HG03066 (cell line): ENCODE data around the gene PRSS27.
A peak's percentile ranks its signal among the peaks of the same experiment; 100 is the strongest.
"Not testable (repeated sequence)": the region's sequence is repeated elsewhere in the genome, so short reads cannot be mapped to it uniquely, and the experiment has no call there.

ENCODE experiments used
- ATAC-seq: cut with Tn5 transposase; IDR thresholded peaks from one replicate; pipeline ENCODE4 v1.9.1; 2021; ENCODE audit warnings: low read depth; ENCODE audit not compliant: unreplicated experiment

PRSS27 gene

DNA sequence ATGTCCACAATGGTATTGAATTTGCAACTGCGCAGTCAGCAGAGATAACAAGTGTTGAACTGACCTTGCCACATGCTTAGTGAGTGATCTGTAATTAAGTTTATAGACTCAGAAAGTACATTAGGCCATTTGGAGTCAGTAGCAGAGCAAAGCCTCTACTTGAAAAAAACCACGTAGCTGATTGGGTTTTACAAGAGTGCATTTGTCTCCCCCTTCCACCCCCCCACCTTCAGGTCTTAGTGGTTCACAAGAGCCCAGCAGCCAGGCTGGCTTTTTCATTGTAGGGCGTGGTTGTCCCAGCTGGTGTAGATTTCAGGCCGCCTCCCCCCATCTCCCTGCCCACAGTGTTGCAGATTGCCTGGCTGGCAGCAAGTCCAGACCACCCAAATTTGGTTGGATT lies 40.1 kb downstream of the PRSS27 start:
- ATAC-seq, result not testable (repeated sequence)

DNA sequence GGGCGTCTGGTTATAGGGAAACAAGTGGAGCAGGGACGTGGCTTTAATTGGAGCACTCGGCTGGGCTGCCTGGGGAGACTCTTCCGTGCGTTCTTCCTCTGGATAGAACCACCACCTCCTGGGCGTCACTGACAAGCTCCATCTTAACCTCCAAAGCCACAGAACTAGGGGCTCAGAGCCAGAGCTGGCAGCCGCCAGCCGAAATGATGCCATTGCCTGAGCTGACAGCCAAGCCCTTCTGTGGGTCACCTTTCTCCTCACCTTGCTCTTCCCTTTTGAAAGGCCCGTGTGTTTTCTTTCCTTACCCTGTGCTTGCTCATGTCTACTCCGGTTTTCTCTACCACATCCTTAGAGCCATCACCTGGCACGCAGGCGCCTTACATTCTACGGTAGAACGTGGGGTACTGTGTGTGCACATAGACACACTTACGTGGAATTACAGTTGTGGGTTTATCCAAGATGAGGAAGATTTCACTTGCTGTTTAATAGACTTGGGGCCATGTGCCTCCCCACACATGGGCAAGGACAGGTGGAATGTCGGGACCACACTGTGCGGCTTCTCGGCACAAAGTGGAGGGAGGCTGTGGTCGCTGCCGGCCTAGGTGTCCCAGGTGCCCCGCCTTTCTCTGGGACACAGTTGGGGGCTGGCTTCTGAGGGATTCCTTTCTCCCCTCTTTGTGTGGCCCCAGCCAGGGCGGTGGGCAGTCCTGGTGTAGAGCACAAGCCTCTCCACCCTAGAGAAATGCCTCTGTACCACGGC lies 41.6 kb downstream of the PRSS27 start:
- ATAC-seq, result not testable (repeated sequence)

DNA sequence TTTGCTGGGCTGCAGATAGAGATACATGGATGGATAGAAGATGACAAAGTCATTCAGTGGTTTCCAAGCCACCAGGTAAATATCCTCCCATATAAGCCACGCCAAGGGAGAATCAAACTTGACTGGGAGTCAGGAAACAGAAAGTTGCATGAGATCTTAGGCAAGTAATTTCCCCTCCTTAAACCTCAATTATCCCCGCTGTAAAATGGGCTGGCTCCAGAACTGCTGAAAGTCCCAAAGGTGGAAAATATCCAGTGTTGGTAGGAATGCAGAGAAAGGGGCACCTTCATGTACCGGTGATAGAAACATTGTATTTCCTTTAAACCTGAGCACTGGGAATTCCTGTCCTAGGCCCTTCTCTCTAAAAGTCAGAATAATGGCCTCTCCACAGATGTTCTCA lies 43.1 kb downstream of the PRSS27 start:
- not testable (repeated sequence) for ATAC-seq

DNA sequence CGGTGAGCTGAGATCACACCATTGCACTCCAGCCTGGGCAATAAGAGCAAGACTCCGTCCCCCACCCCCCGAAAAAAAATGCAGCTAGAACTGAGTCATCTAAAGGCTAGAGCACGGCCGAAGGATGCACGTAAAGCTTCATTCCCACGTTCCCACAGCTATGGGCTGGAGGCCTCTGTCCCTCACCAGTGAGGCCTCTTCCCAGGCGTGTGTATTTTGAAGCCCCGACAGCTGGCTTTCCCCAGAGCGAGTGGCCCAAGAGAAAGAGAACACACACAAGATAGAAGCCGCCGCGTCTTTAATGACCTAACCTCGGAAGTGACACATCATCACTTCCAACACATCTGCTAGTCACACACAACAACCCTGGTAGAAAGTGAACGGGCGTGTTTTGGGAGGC lies 44.3 kb downstream of the PRSS27 start:
- ATAC-seq, result no peak

DNA sequence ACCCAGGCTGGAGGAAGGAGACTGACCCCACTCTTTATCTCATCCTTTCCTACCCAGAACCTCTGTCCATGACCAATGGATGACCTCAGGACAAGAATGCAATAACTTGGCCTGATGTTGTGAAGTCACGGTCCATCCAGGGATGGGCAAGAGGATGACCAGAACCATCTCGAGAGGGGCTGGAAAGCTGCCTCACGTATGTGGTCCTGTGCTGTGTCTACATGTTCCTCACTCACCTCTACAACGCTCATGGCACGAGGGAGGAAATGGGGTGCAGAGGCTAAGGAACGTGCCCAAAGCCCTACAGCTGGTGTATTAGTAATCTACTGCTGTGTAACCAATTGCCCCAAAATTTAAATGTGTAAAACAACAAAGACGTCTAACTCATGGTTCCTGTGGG lies 45.0 kb downstream of the PRSS27 start:
- no peak for ATAC-seq

DNA sequence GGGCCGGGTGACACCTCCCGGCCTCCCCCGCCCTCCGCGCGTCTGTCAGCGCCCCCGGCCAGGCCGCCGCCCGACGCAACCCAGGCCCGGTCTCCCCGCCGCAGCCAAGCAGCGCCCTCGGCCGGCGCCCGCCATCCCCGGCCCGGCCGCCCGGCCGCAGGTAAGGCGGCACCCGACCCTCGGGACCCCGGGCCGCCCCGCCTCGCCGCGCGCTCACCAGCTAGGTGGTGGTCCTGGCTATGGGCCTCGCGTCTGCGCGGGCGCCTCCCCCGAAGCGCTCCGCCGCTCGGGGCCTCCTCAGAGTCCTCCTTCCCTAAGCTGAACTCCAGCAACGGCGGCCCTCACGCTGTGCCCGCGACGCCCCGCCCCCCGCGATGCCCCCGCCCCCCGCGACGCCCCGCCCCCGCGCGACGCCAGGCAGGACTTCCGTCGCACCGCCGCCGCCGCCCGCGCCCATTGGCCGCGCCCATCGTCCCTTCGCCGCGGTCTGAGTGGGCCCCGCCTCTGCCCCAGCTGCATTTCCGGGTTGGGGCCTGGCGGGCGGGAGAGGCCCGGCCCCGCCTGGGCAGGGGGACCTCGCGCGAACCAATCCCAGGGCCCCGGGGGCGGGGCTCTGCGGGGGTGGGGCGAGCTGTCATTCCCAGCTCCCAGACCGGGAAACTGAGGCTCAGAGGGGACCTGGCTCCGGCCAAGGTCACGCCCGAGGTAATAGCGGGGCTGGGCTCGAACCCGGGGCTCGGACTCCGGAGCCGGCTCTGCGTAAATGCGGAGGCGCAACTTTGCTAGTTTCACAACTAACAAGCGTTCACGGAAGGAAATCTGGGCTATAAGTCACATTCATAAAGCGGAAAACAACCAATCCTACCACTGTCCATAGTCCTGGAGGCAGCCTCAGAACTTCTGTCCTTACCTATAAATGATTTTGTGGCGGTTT lies 46.7 kb downstream of the PRSS27 start:
- ATAC-seq, result peak; percentile 86

DNA sequence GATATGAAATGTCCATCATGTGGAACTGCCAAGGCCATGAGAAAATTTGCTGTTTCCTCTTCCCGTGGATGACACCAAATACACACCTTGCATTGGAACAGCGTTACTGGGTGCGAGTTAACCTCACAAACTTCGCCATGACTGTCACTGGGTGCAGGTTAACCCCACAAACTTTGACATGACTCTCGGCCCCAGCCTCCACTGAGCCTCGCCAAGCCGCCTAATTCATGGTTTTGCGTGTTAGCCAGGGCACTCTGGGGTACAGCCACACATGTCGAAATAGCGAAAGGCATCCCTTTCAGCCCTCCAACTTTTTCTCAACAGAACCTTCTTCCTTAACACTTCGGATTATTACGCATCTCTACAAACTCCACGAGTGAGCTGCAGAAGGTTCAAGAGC lies 48.3 kb downstream of the PRSS27 start:
- no peak for ATAC-seq

DNA sequence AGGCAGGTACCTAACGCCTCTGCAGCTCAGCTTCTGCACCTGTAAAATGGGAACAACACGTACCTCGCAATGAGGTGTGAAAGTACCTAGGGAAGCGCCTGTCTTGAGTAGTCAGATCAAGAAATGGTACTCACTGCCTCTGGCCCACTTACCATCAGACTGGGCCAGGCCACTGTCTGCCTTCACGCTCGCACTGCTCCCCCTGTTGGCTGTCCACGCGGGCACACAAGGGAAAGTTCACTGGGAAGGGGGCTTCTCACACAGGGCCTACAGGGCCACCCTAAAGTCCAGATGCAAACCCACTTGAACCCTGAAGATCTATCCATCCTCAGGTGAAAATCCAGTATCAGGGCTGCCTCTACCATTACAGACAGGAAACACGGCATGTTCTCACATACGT lies 48.8 kb downstream of the PRSS27 start:
- not testable (repeated sequence) for ATAC-seq

DNA sequence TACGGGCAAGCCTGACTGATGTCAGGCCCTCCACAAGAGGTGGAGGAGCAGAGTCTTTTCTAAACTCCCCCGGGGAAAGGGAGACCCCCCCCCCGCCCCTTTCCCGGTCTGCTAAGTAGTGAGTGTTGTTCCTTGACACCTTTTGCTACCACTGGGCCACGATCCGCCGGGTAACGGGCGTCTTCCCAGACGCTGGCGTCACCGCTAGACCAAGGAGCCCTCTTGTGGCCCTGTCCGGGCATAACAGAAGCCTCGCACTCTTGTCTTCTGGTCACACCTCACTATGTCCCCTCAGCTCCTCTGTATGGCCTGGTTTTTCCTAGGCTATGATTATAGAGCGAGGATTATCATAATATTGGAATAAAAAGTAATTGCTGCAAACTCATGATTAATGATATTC lies 50.0 kb downstream of the PRSS27 start:
- not testable (repeated sequence) for ATAC-seq

DNA sequence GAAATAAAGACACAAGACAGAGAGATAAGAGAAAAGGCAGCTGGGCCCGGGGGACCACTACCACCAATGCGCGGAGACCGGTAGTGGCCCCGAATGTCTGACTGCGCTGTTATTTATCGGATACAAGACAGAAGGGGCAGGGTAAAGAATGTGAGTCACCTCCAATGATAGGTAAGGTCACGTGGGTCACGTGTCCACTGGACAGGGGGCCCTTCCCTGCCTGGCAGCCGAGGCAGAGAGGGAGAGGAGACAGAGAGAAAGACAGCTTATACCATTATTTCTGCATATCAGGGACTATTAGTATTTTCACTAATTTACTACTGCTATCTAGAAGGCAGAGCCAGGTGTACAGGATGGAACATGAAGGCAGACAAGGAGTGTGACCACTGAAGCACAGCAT lies 50.4 kb downstream of the PRSS27 start:
- not testable (repeated sequence) for ATAC-seq

DNA sequence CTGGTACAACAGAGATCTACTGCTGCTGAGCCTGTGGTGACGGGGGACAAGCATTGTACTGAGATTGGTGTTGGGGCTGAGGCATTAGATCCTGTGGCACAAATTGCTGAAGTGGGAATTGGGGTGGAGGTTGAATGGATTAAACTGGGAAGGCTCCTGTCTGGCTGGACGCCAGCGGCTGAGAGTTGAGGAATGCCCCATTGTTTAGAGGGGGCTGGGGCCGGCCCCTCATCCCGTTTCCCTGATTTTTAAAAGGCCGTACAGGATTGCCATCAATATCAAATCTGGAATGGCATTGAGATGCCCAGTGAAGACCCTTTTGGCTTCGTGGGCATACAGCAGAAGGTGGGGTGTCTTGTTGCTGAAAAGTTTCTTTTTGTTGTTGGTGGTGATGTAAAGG lies 53.4 kb downstream of the PRSS27 start:
- not testable (repeated sequence) for ATAC-seq

DNA sequence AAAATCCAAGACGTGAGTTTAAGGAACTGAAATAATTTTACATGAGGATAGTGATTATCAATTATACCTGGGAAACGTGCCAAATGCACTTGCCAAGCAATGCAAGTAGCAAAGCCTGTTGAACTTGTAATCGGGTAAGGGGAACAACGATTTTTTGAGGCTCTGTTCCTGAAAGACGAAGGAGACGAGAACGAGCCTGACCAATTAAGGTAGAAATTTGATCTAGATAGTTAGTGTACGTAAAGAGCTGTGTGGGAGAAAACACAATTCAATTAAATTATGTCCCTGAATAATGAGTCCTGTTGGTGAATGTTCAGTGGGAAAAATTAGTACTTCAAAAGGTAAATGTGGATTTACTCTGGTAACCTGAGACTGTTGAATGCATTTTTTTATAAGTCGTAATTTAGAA lies 55.4 kb downstream of the PRSS27 start:
- ATAC-seq, result no peak

DNA sequence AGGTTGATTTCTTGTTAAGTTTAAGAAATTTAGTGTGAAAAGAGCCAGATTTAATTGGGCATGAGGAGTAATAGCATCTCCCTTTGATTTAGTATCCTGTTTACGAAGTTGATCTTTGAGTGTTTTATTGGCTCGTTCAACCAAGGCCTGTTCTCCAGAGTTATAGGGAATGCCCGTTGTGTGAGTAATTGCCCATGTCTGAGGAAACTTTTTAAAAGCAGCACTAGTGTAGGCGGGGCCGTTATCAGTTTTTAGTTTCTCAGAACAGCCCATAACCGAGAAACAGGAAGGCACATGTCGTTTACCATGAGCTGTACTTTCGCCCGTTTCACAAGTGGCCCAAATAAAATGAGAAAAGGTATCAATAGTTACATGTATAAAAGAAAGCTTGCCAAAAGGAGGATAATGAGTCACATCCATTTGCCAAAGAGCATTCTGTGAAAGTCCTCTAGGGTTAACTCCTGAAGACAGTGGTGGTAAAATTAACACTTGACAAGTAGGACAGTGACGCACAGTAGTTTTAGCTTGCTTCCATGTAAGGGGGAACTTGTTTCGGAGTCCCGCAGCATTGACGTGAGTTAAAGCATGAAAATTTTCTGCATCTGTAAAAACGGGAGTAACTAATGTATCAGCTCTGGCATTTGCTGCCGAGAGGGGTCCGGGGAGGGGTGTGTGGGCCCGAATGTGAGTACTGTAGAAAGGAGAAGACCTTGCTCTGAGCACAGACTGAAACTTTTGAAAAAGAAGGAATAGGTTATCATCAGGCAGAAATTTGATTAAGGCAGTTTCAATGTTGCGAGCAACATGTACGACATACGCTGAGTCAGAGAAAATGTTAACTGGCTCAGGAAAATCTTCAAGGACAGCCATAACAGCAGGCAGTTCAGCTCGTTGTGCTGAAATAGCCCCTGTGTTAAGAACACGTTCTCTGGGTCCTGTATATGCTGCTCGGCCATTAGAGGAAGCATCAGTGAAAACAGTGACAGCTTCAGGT lies 56.2 kb downstream of the PRSS27 start:
- no peak for ATAC-seq
